ENCODE measurements around the gene PRSS36. TPM values are rescaled to one million over a fixed set of nuclear protein-coding genes. Genes with fewer than 3 reads are reported as not detected.

Gene PRSS36
- total RNA-seq, 1 experiment from 2014 or later = 1.6 TPM

DNA sequence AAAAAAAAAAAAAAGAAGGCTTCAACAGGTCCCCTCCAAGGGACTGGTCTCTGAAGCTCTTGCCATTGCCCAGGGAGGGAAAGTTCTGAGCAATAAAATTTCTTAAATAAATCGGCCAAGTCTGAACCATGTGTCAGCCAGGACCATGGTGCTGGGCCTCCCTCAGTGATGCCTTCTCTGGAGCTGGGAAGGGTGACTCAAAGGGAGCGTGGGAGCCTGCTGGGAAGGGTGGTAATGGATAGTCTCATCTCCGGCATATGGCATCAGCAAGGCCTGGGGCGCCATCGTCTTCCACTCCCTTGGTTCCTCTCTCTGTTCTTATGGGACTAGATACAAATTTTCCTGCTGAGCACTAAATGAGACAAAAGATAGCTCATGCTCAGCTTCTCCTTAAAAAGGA is 57.5 kb downstream of the PRSS36 start:
- H3K4me1 Mint-ChIP-seq (ENCODE audit: low read depth, unreplicated experiment) = peaks cover 12% of the 10 kb centered on the region
- H3K27me3 Mint-ChIP-seq (ENCODE audit: unreplicated experiment) = no peaks in the 10 kb centered on the region
- peaks cover 3% of the 10 kb centered on the region for H3K9me3 Mint-ChIP-seq (ENCODE audit: low read depth, unreplicated experiment)
- TF ChIP-seq, protein P1, sequence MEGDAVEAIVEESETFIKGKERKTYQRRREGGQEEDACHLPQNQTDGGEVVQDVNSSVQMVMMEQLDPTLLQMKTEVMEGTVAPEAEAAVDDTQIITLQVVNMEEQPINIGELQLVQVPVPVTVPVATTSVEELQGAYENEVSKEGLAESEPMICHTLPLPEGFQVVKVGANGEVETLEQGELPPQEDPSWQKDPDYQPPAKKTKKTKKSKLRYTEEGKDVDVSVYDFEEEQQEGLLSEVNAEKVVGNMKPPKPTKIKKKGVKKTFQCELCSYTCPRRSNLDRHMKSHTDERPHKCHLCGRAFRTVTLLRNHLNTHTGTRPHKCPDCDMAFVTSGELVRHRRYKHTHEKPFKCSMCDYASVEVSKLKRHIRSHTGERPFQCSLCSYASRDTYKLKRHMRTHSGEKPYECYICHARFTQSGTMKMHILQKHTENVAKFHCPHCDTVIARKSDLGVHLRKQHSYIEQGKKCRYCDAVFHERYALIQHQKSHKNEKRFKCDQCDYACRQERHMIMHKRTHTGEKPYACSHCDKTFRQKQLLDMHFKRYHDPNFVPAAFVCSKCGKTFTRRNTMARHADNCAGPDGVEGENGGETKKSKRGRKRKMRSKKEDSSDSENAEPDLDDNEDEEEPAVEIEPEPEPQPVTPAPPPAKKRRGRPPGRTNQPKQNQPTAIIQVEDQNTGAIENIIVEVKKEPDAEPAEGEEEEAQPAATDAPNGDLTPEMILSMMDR (IDR thresholded peaks at IDR 0.05; ENCODE audit: unreplicated experiment) = no peak
- H3K27ac Mint-ChIP-seq (ENCODE audit: unreplicated experiment) = no peak overlapping the region
- H3K4me3 Mint-ChIP-seq (ENCODE audit: low read depth, unreplicated experiment) = no peak overlapping the region
- CTCF ChIA-PET = interaction anchor here (0.6 to 2.7 kb wide), 4 partner anchors 9 to 50 kb away, joined by 3 to 16 read pairs (median 9); partner anchors contain the start of gene PRSS8
- TSS peak; percentile 40 for BruUV-seq (replicated peaks)
- DNase-seq = no peak
- H3K36me3 Mint-ChIP-seq (ENCODE audit: insufficient read depth, unreplicated experiment) = peaks cover 46% of the 10 kb centered on the region
- intact Hi-C loops (cut with micrococcal nuclease; ENCODE audit: unreplicated experiment) = no loop called here

GRCh38 chr16:31090540-31090939 is 59.3 kb downstream of the PRSS36 start:
- peaks cover 41% of the 10 kb centered on the region for H3K36me3 Mint-ChIP-seq (ENCODE audit: insufficient read depth, unreplicated experiment)
- intact Hi-C loops (cut with micrococcal nuclease; ENCODE audit: unreplicated experiment) = no loop called here
- H3K4me1 Mint-ChIP-seq (ENCODE audit: low read depth, unreplicated experiment) = peaks cover 4% of the 10 kb centered on the region
- peak overlapping the region; percentile 19 for H3K27ac Mint-ChIP-seq (ENCODE audit: unreplicated experiment)
- DNase-seq = no peak
- no peak overlapping the region for H3K4me3 Mint-ChIP-seq (ENCODE audit: low read depth, unreplicated experiment)
- H3K9me3 Mint-ChIP-seq (ENCODE audit: low read depth, unreplicated experiment) = peaks cover under 1% of the 10 kb centered on the region
- no TSS peak for BruUV-seq (replicated peaks)
- TF ChIP-seq, protein P1 (IDR thresholded peaks at IDR 0.05; ENCODE audit: unreplicated experiment) = no peak
- H3K27me3 Mint-ChIP-seq (ENCODE audit: unreplicated experiment) = no peaks in the 10 kb centered on the region
- CTCF ChIA-PET = no interaction called here

GRCh38 chr16:31089199-31089598 is 60.7 kb downstream of the PRSS36 start:
- Mint-ChIP-seq H3K36me3 (ENCODE audit: insufficient read depth, unreplicated experiment) (peaks cover 28% of the 10 kb centered on the region), H3K4me1 (ENCODE audit: low read depth, unreplicated experiment) (no peaks in the 10 kb centered on the region), H3K4me3 (ENCODE audit: low read depth, unreplicated experiment) (no peak overlapping the region), H3K27me3 (ENCODE audit: unreplicated experiment) (no peaks in the 10 kb centered on the region), H3K27ac (ENCODE audit: unreplicated experiment) (no peak overlapping the region), H3K9me3 (ENCODE audit: low read depth, unreplicated experiment) (no peaks in the 10 kb centered on the region)
- DNase-seq = no peak
- TF ChIP-seq, protein P1 (IDR thresholded peaks at IDR 0.05; ENCODE audit: unreplicated experiment) = no peak
- intact Hi-C loops (cut with micrococcal nuclease; ENCODE audit: unreplicated experiment) = no loop called here
- BruUV-seq (replicated peaks) = no TSS peak
- CTCF ChIA-PET = no interaction called here

Other genes with a start within 250 kb of the PRSS36 start
- gene FBXL19, start 226.5 kb downstream of the PRSS36 start, total RNA-seq (2022) = 43.2 and 45.7 TPM in 2 replicates
- 14.7 and 15.4 TPM in 2 replicates for gene ORAI3, start 201.0 kb downstream of the PRSS36 start, total RNA-seq (2022)
- gene SETD1A, start 192.3 kb downstream of the PRSS36 start, total RNA-seq (2022) = 28.8 and 30.5 TPM in 2 replicates
- gene HSD3B7, start 164.9 kb downstream of the PRSS36 start, total RNA-seq (2022) = 25.3 and 29.2 TPM in 2 replicates
- 0.61 and 1.3 TPM in 2 replicates for gene STX1B, start 139.4 kb downstream of the PRSS36 start, total RNA-seq (2022)
- 100 and 104 TPM in 2 replicates for gene STX4, start 116.5 kb downstream of the PRSS36 start, total RNA-seq (2022)
- 12.5 and 13.0 TPM in 2 replicates for gene ZNF668, start 75.8 kb downstream of the PRSS36 start, total RNA-seq (2022)
- gene ZNF646, start 75.6 kb downstream of the PRSS36 start, total RNA-seq (2022) = 34.4 and 34.9 TPM in 2 replicates
- 4.6 and 7.0 TPM in 2 replicates for gene PRSS53, start 61.1 kb downstream of the PRSS36 start, total RNA-seq (2022)
- gene VKORC1, start 55.3 kb downstream of the PRSS36 start, total RNA-seq (2022) = 80.1 and 86.8 TPM in 2 replicates
- 49.3 and 52.0 TPM in 2 replicates for gene BCKDK, start 41.7 kb downstream of the PRSS36 start, total RNA-seq (2022)
- 66.6 and 69.9 TPM in 2 replicates for gene KAT8, start 32.4 kb downstream of the PRSS36 start, total RNA-seq (2022)
- 108 and 138 TPM in 2 replicates for gene PRSS8, start 14.3 kb downstream of the PRSS36 start, total RNA-seq (2022)
- gene FUS, start 30.1 kb upstream of the PRSS36 start, total RNA-seq (2022) = 550 and 629 TPM in 2 replicates
- gene PYCARD, start 52.7 kb upstream of the PRSS36 start, total RNA-seq (2022) = 24.3 and 30.9 TPM in 2 replicates
- gene TRIM72, start 64.1 kb upstream of the PRSS36 start, total RNA-seq (2022) = not detected in 2 replicates
- gene PYDC1, start 67.1 kb upstream of the PRSS36 start, total RNA-seq (2022) = not detected in 2 replicates
- gene ITGAM, start 109.9 kb upstream of the PRSS36 start, total RNA-seq (2022) = 2.1 and 3.1 TPM in 2 replicates
- 1.6 and 3.9 TPM in 2 replicates for gene ITGAX, start 205.1 kb upstream of the PRSS36 start, total RNA-seq (2022)
- not detected in 2 replicates for gene ITGAD, start 243.3 kb upstream of the PRSS36 start, total RNA-seq (2022)